HG03196 (cell line): ENCODE measurements around the gene GGN.
"Not testable (repeated sequence)": the region's sequence is repeated elsewhere in the genome, so short reads cannot be mapped to it uniquely, and the experiment has no call there.

Source experiments
- ATAC-seq: cut with Tn5 transposase; IDR thresholded peaks from one replicate; pipeline ENCODE4 v1.9.1; 2021; ENCODE audit not compliant: unreplicated experiment

GGN gene

GRCh38 chr19:38411898-38412297, 24.1 kb upstream of the GGN start:
- not testable (repeated sequence) for ATAC-seq

DNA sequence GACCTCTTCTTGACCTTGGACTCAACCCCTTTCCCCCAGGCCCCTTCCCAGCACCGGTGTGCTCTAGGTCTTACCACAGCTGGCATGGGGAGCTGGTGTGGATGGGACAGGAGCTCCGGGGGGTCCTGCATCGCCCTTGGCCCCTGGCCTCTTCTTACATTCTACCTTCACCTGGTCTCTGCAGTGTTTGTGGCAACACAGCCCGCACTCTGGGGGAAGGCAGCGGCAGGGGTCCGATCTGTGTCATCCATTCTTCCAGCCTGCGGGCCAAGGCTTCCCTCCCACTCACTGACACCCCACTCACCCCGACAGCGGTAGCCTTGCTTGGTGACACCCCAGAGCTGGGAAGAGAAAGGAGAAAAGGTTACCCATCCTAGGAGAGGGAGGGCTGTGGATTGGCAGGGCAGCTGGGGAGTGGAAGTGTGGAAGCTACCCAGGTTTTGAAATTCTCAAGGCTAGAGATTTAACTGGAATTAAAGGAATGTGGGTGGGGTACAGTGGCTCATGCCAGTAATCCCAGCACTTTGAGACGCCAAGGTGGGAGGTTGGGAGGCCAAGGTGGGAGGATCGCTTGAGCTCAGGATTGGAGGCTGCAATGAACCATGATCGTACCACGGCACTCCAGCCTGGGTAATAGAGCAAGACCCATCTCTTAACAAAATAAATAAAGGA, 23.3 kb upstream of the GGN start:
- no peak for ATAC-seq

DNA sequence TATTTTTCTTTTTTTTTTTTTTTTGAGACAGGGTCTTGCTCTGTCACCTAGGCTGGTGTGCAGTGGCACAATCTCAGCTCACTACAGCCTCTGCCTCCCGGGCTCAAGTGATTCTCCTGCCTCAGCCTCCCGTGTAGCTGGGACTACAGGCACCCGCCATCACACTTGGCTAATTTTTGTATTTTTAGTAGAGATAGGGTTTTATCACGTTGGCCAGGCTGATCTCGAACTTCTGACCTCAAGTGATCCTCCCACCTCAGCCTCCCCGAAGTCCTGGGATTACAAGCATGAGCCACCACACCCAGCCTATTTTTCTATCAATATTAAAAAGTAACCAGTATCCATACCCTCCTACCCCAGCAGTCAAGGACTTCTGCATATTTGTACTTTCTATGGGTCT, 22.6 kb upstream of the GGN start:
- ATAC-seq: not testable (repeated sequence)

- ATAC-seq: no peak
Observed at GRCh38 chr19:38409631-38410133, 21.8 kb upstream of the GGN start.

- ATAC-seq: no peak
Observed at GRCh38 chr19:38405276-38405675, 17.4 kb upstream of the GGN start.

DNA sequence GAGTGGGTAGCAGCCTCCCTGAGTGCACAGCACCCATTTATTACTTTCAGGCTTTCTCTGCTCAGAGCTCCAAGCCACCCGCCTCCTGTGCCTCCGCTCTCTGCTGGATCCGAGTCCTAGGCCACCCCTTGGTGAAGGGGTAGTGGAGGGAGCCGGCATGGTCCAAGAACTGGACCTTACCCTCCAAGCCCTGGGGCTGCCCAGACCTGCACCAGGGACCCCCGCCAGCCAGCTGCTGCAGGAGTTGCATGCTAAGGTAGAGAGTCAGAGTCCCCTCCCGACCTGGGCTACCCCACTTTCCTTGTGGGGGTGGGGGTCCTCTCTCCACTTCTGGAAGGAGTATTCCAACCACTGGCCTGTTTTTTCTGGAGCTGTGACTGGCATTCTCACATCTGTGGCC, 17.0 kb upstream of the GGN start:
- no peak for ATAC-seq

- peak; percentile 87 for ATAC-seq
Observed at GRCh38 chr19:38402967-38403674, 15.3 kb upstream of the GGN start, which contains the start of gene FAM98C. Gene FAM98C (plus strand): TSS chr19:38403093. CDS start chr19:38403154, 61 bp downstream.

DNA sequence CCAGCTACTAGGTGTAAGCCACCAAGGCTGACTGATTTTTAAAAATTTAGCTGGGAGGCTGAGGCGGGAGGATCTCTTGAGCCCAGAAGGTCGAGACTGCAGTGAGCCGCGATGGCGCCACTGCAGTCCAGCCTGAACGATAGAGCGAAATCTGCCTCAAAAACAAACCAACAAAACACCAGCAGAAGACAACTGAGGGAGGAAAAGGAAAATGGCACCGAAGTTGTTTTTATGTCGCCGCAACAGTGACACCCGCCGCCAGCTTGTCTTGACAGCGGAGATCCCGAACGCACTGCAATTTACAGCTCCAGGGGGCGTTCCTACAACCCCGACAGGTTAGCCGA, 14.8 kb upstream of the GGN start:
- ATAC-seq: no peak

GRCh38 chr19:38401148-38401547, 13.3 kb upstream of the GGN start:
- no peak for ATAC-seq

GRCh38 chr19:38400361-38400760, 12.5 kb upstream of the GGN start:
- no peak for ATAC-seq

DNA sequence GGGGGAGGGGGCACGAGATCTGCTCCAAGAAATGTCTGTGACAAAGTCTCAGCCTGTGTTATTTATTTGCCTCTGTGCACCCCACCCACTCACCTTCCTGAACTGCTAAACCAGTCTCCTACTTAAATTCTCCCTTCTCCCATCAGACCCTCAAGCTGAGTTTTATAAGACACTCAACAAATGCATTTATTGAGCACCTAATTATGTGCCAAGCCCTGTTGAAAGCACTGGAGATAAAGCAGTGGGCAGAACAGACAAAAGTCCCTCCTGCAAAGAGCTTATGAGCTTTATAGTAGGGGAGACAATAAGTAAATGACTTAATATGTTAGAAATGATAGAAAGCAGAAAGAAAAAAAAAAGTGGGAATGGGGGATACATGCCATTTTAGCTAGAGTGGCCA, 11.7 kb upstream of the GGN start:
- ATAC-seq: no peak

DNA sequence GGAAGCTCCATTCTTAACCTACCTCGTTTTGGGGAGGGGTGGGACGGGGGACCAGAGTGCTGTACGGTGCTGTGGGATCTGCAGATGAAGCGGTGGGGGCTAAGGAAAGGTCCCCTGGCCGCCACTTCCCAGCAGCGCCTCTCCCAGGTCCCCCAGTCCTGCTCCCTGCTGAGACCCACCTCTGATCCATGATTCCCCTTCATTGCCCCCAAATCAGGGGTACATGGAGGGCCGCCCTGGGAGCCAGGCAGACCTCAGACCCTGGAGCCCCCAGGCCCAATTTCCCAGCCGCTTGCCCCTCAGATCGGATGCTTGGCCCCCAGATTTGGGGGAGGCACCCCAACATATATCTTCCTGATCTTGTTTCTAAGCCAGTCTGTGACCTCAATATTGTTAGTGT, 11.2 kb upstream of the GGN start:
- ATAC-seq: no peak

DNA sequence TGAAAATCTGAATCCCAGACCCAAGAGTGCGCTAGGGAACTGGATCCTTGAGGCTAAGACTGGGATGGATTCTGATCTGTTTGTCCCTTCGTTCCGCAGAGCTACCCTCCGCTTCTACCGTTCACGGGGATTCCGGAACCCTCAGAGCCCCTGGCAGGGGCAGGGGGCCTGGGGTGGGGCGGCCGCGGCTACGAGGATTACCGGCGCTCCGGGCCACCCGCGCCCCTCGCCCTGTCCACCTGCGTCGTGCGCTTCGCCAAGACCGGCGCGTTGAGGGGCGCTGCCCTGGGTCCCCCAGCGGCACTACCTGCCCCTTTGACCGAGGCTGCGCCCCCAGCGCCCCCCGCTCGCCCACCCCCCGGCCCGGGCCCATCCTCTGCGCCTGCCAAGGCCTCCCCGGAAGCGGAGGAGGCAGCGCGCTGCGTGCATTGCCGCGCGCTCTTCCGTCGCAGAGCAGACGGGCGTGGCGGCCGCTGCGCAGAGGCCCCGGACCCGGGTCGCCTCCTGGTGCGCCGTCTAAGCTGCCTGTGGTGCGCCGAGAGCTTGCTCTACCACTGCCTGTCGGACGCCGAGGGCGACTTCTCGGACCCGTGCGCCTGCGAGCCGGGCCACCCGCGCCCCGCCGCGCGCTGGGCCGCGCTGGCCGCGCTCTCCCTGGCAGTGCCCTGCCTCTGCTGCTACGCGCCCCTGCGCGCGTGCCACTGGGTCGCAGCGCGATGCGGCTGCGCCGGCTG, 7.7 kb upstream of the GGN start:
- ATAC-seq: no peak

DNA sequence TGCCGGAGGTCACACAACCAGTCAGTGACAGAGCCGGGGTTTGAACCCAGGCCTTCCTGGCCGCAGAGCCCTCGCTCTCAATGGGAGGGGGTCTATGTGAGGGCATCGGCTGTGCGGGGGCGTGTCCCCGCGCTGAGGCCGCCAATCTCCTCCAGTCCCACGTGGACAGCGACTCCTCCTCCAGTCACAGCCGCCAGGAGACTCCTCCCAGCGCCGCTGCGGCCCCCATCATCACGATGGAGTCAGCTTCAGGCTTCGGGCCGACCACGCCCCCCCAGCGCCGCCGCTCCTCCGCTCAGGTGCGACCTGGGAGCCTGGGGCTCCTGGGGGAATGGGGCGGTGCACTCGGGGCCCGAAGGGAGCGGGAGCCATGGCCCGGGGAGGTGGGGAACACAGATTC, 6.7 kb upstream of the GGN start:
- ATAC-seq: no peak

DNA sequence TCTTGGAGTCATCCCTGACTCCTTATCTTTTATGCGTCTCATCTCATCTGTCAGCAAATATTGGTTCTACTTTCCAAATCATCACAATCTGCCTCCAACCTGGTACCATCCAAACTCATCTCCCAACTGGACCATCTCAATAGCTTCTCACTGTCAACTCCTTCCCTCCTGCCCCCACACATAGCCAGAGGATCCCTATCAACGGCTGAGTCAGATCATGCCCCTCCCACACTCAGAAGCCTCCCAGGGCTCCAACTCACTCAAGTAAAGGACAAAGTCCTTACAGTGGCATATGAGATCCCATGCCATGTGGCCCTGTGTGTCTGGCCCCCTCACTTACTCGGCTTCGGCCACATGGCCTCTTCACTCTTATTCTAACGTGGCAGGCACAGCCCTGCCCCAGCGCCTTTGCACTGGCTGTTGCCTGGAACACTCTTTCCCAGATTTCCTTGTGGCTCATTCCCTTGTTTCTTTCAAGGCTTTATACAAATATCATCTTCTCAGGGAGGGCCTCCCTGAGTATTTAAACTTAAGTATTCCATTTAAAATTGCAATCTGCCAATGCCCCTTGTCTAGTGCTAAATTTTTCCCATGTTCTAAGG, 5.0 kb upstream of the GGN start:
- no peak for ATAC-seq

DNA sequence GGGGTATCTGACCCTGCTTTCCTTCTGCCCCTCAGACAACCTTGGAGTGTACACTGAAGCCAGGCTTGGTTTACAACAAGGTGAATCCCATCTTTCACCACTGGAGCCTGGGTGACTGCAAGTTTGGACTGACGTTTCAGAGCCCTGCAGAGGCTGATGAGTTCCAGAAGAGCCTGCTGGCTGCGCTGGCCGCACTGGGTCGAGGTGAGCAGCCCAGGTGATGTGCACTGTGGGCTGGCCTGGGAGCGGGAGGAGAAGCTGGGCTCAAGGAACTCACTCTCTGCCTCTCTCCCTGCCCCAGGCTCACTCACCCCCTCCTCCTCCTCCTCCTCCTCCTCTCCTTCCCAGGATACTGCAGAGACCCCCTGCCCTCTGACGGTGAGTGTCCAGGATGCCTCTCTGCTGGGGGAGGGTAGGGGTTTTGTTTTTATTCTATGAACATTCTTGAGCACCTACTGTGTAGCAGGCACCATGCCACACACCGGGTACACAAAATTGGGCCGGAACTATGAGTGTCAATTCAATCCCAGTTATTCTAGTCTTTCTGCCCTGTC, 4.2 kb upstream of the GGN start:
- no peak for ATAC-seq

DNA sequence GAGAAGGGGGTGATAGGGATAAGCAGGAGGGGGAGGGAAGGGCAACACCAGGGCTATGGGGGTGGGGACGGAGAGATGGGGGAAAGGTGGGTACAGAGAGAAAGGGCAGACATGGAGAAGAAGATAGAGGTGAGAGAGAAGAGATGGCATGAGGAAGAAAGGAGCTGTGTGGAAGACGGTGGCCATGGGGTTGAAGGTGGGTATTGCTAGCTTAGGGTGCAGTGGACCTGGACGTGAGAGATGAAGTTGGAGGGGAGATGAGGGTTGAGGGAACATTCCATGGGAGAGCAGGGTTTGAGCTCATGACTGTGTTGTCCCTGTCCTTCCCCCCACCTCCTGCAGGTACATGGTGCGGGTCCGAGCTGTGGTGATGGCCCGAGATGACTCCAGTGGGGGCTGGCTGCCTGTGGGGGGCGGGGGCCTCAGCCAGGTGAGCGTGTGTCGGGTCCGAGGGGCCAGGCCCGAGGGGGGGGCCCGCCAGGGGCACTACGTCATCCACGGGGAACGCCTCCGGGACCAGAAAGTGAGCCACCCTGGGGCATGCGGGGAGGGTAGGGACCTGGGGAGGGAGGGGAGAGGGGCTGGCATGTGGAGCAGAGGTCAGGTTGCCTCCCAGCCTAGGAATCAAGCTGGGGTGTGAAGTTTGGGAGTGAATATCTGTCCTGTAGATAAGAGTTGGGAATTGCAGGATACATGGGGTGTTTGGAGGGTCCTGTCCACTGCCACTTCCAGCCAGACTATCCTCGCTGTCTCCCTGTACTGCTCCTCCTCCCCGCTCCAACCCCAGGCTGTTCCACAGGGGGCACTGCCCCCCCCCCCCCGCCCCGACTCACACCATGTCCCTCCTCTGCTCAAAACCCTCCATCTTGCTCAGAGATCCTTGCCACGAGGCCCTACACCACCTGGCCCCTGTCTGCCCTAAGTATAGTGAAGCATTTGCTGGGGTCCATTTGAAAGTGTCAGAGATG, 2.4 kb upstream of the GGN start:
- no peak for ATAC-seq

GRCh38 chr19:38389101-38389925, 1.5 kb upstream of the GGN start:
- no peak for ATAC-seq
